Adrenal gland (tissue), 12 donors: Measurements from ENCODE around the gene POLR3K. TPM values are rescaled to one million over a fixed set of nuclear protein-coding genes. Genes with fewer than 3 reads are reported as not detected.
A peak's percentile ranks its signal among the peaks of the same experiment; 100 is the strongest.

ENCODE experiments used
- DNase-seq, 7 donors: peaks; one replicate each; pipeline ENCODE4 v3.0.0-alpha.2; 2019 to 2020
- H3K27ac ChIP-seq, 5 donors: fragments of 200-600 bp; sonication (generic) in 4 of 5; 1 replicate in 3 of 5; 2 replicates in 2 of 5; pipeline versions ENCODE4 v1.5.1 to v1.8.0; 2016 to 2020; ENCODE audit warnings: mild to moderate bottlenecking in 1 of 5
- H3K27me3 ChIP-seq: fragments of 200-600 bp; 2 replicates; pipeline ENCODE4 v1.8.0; 2021
- H3K36me3 ChIP-seq, 2 donors: fragments of 200-600 bp; replicated peaks in 1 of 2; 1 replicate in 1 of 2; 2 replicates in 1 of 2; pipeline versions ENCODE4 v1.5.1 to v1.8.0; 2018 to 2022
- H3K4me1 ChIP-seq, 2 donors: fragments of 200-600 bp; replicated peaks in 1 of 2; 1 replicate in 1 of 2; 2 replicates in 1 of 2; pipeline versions ENCODE4 v1.5.1 to v1.8.0; 2018 to 2021
- H3K4me3 ChIP-seq, 4 donors: fragments of 200-600 bp; sonication (generic) in 3 of 4; one replicate each; pipeline ENCODE4 v1.5.1; 2016 to 2018
- H3K9me3 ChIP-seq, 3 donors: fragments of 200-600 bp; sonication (generic) in 1 of 3; replicated peaks in 1 of 3; 1 replicate in 2 of 3; 2 replicates in 1 of 3; pipeline versions ENCODE4 v1.5.1 to v1.8.0; 2016 to 2021
- POLR2A ChIP-seq, 2 donors: fragments of 450-650 bp; IDR thresholded peaks; one replicate each; pipeline ENCODE4 v1.6.1; 2017; ENCODE audit warnings: antibody characterized with exemption in 2 of 2, mild to moderate bottlenecking in 2 of 2, moderate library complexity in 1 of 2
- WGBS, 4 donors: extraction: QIAGEN DNeasy Blood & Tissue Kit in 2 of 4; methylation state at CpG; one replicate each; pipeline versions ENCODE4 v1.1.5 to v1.1.7; 2013 to 2017; 5-methylcytosine and 5-hydroxymethylcytosine counted together
- intact Hi-C, 2 donors: fragments of 100-400 bp; cut with DNase I; formaldehyde crosslinking; loops; one replicate each; pipeline versions ENCODE4 v1.14.1 to v1.15.0; 2022 to 2023
- polyA plus RNA-seq, 3 donors: library from polyadenylated mRNA; stranded (reverse); fragments of 200-250 nt in 2 of 3; fragments of 350-450 nt in 1 of 3; fragmentation: Illumina TruSeq in 1 of 3; extraction: RNeasy Lipid Tissue Mini Kit (QIAGEN cat#74804) in 1 of 3; gene quantifications; one replicate each; pipeline ENCODE4 v1.2.3, GENCODE V29; 2013 to 2014
- total RNA-seq, 9 donors: library from RNA; depleted of rRNA in 4 of 9; stranded (reverse); fragments of >200 nt in 4 of 9; fragments of 120-200 nt in 1 of 9; fragmentation: NEBNext Ultra II Directional in 1 of 9; extraction: Animal tissue kit (Norgen Biotek cat#: 25700) in 1 of 9; gene quantifications; one replicate each; pipeline versions ENCODE4 v1.1.0 to v1.2.4, GENCODE V29; 2013 to 2023
- TF ChIP-seq, protein P1 (sequence below), 6 experiments: fragments of 450-650 bp in 4 of 6; fragments of 200-600 bp in 2 of 6; sonication (generic) in 1 of 6; IDR thresholded peaks; 1 replicate in 5 of 6; 2 replicates in 1 of 6; pipeline versions ENCODE4 v1.5.1 to v1.8.0; 2016 to 2021; ENCODE audit warnings: antibody characterized with exemption in 6 of 6, mild to moderate bottlenecking in 2 of 6, moderate library complexity in 1 of 6
- donor health status: healthy with polysubstance abuse.
- donor health status: Bipolar disorder and iron deficiency.
- donor health status: DM: yes; HTN: yes; CAD: no.
- donor health status: DM: no; HTN: no; CAD: no.
- donor health status: DM: no; HTN: no; CAD: no.
- donor health status: DM: yes; HTN: yes; CAD: no.

Gene POLR3K
- total and polyA plus RNA-seq, 12 donors, result 3.6 to 21.4 (median 8.6) TPM

DNA sequence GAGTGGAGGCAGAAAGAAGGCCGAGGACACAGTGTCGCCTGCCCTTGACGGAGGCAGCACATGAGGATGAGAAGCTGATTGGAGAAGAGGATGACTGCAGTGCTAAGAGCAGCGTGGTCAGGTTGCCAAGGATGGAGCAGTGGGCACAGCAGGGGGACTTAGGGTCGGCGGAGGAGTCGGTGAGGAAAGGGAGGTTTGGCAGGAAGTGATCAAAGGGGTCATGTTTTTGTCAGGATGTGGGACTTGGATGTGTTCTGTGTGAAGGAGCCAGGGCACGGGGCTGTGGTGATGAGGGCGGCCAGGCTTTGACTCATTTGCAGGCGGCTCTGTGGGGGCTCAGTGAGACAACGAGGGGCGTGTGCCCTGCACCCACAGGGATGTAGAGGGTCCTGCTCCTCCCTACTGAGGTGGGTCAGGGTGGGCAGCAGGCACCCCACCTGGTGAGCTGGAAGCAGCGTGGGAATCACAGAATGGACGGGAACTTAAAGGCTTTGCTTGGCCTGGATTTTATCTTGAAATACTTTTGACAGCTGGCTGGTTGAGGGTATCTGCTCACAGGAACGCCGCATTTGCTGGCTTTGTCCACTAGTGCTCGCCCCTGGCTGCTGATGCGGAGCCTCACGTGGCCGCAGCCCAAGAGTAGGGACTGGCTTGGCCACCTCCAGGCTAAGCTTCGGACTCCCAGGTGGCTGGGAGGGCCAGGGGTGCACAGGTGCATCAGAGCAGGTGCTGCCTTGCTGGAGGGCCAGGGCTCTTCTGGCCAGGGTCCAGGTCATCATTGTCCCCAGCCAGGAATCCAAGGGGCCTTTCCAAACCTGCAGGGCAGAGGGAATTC, 30.6 kb upstream of the POLR3K start:
- no peak for TF ChIP-seq POLR2A (IDR thresholded peaks at IDR 0.05)
- TF ChIP-seq, protein P1, sequence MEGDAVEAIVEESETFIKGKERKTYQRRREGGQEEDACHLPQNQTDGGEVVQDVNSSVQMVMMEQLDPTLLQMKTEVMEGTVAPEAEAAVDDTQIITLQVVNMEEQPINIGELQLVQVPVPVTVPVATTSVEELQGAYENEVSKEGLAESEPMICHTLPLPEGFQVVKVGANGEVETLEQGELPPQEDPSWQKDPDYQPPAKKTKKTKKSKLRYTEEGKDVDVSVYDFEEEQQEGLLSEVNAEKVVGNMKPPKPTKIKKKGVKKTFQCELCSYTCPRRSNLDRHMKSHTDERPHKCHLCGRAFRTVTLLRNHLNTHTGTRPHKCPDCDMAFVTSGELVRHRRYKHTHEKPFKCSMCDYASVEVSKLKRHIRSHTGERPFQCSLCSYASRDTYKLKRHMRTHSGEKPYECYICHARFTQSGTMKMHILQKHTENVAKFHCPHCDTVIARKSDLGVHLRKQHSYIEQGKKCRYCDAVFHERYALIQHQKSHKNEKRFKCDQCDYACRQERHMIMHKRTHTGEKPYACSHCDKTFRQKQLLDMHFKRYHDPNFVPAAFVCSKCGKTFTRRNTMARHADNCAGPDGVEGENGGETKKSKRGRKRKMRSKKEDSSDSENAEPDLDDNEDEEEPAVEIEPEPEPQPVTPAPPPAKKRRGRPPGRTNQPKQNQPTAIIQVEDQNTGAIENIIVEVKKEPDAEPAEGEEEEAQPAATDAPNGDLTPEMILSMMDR (IDR thresholded peaks at IDR 0.05), result no peak
- H3K36me3 ChIP-seq, result peaks cover 0 to 52% of the 10 kb centered on the region in 2 donors
- no peak for DNase-seq
- no peaks in the 10 kb centered on the region for H3K9me3 ChIP-seq
- no peaks in the 10 kb centered on the region for H3K27me3 ChIP-seq
- peak overlapping the region in 3 of 5 donors; percentile 59 to 85 (median 82) for H3K27ac ChIP-seq
- peaks cover 16 to 32% of the 10 kb centered on the region in 2 donors for H3K4me1 ChIP-seq
- intact Hi-C loops, result no loop called here
- H3K4me3 ChIP-seq, result no peak overlapping the region
- 58 to 73% (median 67%) methylated on average over 17 to 21 of the region's 21 CpGs for WGBS, 4 donors

DNA sequence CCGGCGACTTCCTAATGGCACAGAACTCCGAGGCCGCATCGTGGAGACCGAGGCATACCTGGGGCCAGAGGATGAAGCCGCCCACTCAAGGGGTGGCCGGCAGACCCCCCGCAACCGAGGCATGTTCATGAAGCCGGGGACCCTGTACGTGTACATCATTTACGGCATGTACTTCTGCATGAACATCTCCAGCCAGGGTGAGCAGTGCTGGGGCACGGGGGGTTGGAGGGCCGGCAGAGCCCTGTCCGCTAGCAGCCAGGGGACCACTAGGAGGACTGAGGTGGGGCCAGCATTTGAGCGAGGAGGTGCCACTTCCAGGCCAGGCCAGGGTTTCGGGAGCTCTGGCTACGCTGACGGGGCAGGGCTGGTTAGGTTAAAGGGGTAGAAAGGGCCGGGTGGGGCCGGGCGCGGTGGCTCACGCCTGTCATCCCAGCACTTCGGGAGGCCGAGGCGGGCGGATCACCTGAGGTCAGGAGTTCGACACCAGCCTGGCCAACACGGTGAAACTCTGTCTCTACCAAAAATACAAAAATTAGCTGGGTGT, 29.7 kb upstream of the POLR3K start:
- Histone ChIP-seq H3K27ac (peak overlapping the region in 1 of 5 donors; percentile 8), H3K9me3 (no peaks in the 10 kb centered on the region), H3K36me3 (peaks cover 0 to 45% of the 10 kb centered on the region in 2 donors), H3K27me3 (no peaks in the 10 kb centered on the region), H3K4me3 (no peak overlapping the region), H3K4me1 (peaks cover 22 to 36% of the 10 kb centered on the region in 2 donors)
- intact Hi-C loops, result no loop called here
- 94 to 95% (median 95%) methylated on average over 23 to 31 of the region's 31 CpGs for WGBS, 4 donors
- no peak for TF ChIP-seq POLR2A (IDR thresholded peaks at IDR 0.05)
- TF ChIP-seq, protein P1 (IDR thresholded peaks at IDR 0.05), result no peak
- DNase-seq, result no peak

DNA sequence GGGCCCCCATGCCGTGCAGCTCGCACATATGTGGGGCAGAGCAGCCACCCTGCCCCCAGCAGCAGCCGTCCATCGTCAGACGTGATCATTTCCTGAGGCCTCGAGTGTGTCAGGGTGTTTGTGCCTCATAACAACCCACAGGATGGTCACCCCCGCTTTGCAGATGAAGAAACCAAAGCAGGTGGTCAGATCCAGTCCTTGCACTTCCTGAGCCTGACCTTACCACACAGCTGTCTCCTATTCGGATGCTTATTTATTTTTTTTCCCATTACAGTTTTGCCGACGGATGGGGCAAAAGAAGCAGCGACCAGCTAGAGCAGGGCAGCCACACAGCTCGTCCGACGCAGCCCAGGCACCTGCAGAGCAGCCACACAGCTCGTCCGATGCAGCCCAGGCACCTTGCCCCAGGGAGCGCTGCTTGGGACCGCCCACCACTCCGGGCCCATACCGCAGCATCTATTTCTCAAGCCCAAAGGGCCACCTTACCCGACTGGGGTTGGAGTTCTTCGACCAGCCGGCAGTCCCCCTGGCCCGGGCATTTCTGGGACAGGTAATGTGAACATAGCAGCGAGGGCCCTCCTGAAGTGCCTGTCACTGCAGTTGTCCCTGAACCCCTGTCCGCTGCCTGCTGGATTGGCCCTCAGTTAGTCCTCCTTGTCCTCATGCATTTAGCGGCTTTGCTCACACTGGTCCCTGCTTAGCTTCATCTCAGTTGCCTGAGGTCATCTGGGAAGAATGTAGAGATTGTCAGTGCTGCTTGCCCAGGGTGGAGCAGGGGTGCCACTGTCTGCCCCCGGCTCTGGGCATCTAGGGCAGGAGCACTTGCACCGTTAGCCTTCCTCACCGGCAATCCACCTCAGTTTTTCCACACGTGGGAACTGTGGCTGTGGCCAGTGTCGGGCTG, 26.0 kb upstream of the POLR3K start:
- Histone ChIP-seq H3K27ac (peak overlapping the region in 2 of 5 donors; percentile 93 to 98), H3K36me3 (peaks cover 0 to 16% of the 10 kb centered on the region in 2 donors), H3K9me3 (no peaks in the 10 kb centered on the region), H3K4me3 (peak overlapping the region in 1 of 4 donors; percentile 98), H3K27me3 (no peaks in the 10 kb centered on the region), H3K4me1 (peaks cover 42 to 48% of the 10 kb centered on the region in 2 donors)
- 46 to 61% (median 52%) methylated on average over 27 to 32 of the region's 32 CpGs for WGBS, 4 donors
- TF ChIP-seq, protein P1 (IDR thresholded peaks at IDR 0.05), result no peak
- no peak for TF ChIP-seq POLR2A (IDR thresholded peaks at IDR 0.05)
- intact Hi-C loops, result no loop called here
- DNase-seq, result no peak
